PC-3 (cell line): Measurements from ENCODE around the gene TTI1. TPM values are rescaled to one million over a fixed set of nuclear protein-coding genes. Genes with fewer than 3 reads are reported as not detected.

Experiments
- ATAC-seq: fragments of 200-7000 bp; cut with Tn5 transposase; 2 replicates; pipeline ENCODE4 v1.9.1; 2020; ENCODE audit warnings: mild to moderate bottlenecking, moderate library complexity
- BruUV-seq: library from RNA; stranded (reverse); fragments of 400-500 nt; replicated peaks from 2 replicates; lab custom pipeline; 2021; lab: Mats Ljungman, UMichigan
- CTCF ChIA-PET: fragments of 300-600 bp; sonication (Branson Sonifier 250); formaldehyde crosslinking; loops from one replicate; lab custom pipeline; 2022; ENCODE audit warnings: antibody characterized with exemption; lab: Charles Lee
- POLR2A ChIA-PET: fragments of 300-600 bp; sonication (Branson Sonifier 250); formaldehyde crosslinking; loops from one replicate; lab custom pipeline; 2022; ENCODE audit warnings: antibody characterized with exemption; ENCODE audit not compliant: unreplicated experiment; lab: Charles Lee
- DNase-seq: peaks from one replicate; pipeline ENCODE4 v3.0.0-alpha.2; 2015
- H2AFZ ChIP-seq: fragments of 300-600 bp; sonication (generic); 2 replicates; pipeline ENCODE4 v1.6.0; 2016; ENCODE audit warnings: antibody characterized with exemption, low read length
- H3F3A ChIP-seq: fragments of 300-600 bp; sonication (generic); one replicate; pipeline ENCODE4 v1.6.0; 2017; ENCODE audit warnings: antibody characterized with exemption, low read length, control low read depth, mild to moderate bottlenecking; ENCODE audit not compliant: unreplicated experiment
- H3K27ac ChIP-seq: fragments of 300-600 bp; sonication (generic); 2 replicates; pipeline ENCODE4 v1.5.1; 2016; ENCODE audit warnings: mild to moderate bottlenecking, low read length
- H3K27me3 ChIP-seq: fragments of 300-600 bp; sonication (generic); 2 replicates; pipeline ENCODE4 v1.6.1; 2016; ENCODE audit warnings: low read length, mixed read lengths
- H3K36me3 ChIP-seq: fragments of 300-600 bp; sonication (generic); 2 replicates; pipeline ENCODE4 v1.6.1; 2016; ENCODE audit warnings: low read depth, mixed run types, low read length, mixed read lengths
- H3K4me1 ChIP-seq: fragments of 300-600 bp; sonication (generic); 2 replicates; pipeline ENCODE4 v1.5.1; 2016; ENCODE audit warnings: low read length; ENCODE audit not compliant: insufficient read depth
- H3K4me2 ChIP-seq: fragments of 300-600 bp; sonication (generic); 2 replicates; pipeline ENCODE4 v1.6.0; 2016; ENCODE audit warnings: low read length
- H3K4me3 ChIP-seq: fragments of 300-600 bp; sonication (generic); 2 replicates; pipeline ENCODE4 v1.5.1; 2016; ENCODE audit warnings: mild to moderate bottlenecking, low read length, mixed read lengths
- H3K79me2 ChIP-seq: fragments of 300-600 bp; sonication (generic); 2 replicates; pipeline ENCODE4 v1.6.1; 2017; ENCODE audit warnings: low read length, mixed read lengths
- H3K9ac ChIP-seq: fragments of 300-600 bp; sonication (generic); 2 replicates; pipeline ENCODE4 v1.6.0; 2016; ENCODE audit warnings: mild to moderate bottlenecking, low read length
- H3K9me2 ChIP-seq: fragments of 300-600 bp; sonication (generic); replicated peaks from 2 replicates; pipeline ENCODE4 v1.6.1; 2016; ENCODE audit warnings: mixed run types, low read length, mixed read lengths
- H3K9me3 ChIP-seq: fragments of 300-600 bp; sonication (generic); 2 replicates; pipeline ENCODE4 v1.6.1; 2016; ENCODE audit warnings: low read length, mixed read lengths
- H4K20me1 ChIP-seq: fragments of 300-600 bp; sonication (generic); 2 replicates; pipeline ENCODE4 v1.6.1; 2016; ENCODE audit warnings: low read length, mixed read lengths
- CTCF ChIP-seq: fragments of 300-600 bp; sonication (generic); conservative IDR thresholded peaks from 2 replicates; pipeline ENCODE4 v1.5.1; 2017; ENCODE audit warnings: antibody characterized with exemption, low read depth, mild to moderate bottlenecking, low read length
- EZH2 ChIP-seq: fragments of 300-600 bp; sonication (generic); IDR thresholded peaks from one replicate; pipeline ENCODE4 v1.6.1; 2017; ENCODE audit warnings: antibody characterized with exemption, mild to moderate bottlenecking, low read length; ENCODE audit not compliant: unreplicated experiment
- EZH2phosphoT487 ChIP-seq: fragments of 300-600 bp; sonication (generic); IDR thresholded peaks from 2 replicates; pipeline ENCODE4 v1.6.1; 2018; ENCODE audit warnings: mild to moderate bottlenecking, antibody characterized with exemption, low read length, borderline replicate concordance
- intact Hi-C: fragments of 100-400 bp; cut with micrococcal nuclease; formaldehyde crosslinking; loops from 2 replicates; pipeline ENCODE4 v1.9.0; 2023
- total RNA-seq: library from RNA; depleted of rRNA; stranded (reverse); fragments of >200 nt; gene quantifications from 2 replicates; pipeline ENCODE4 v1.2.3, GENCODE V29; 2014

TTI1 gene
- total RNA-seq, 1 experiment from 2014 or later, result 23.2 TPM

- H3K36me3 ChIP-seq, result peaks cover 46% of the 10 kb centered on the region
- H4K20me1 ChIP-seq, result 0 out of 2 replicates have a peak, but pooled peaks cover 7% of the 10 kb centered on the region
- ATAC-seq, result no peak
- intact Hi-C loops, result loop anchor here (5.0 to 10.0 kb wide), 3 partner anchors 63 to 490 kb away; no protein-coding TSS in a partner anchor
- no peaks in the 10 kb centered on the region for H3K9me3 ChIP-seq
- no peak overlapping the region for H2AFZ ChIP-seq
- H3K27ac ChIP-seq, result no peak overlapping the region
- CTCF ChIA-PET, result no interaction called here
- no peak for TF ChIP-seq EZH2phosphoT487
- no peaks in the 10 kb centered on the region for H3K9me2 ChIP-seq
- peaks cover 80% of the 10 kb centered on the region for H3K79me2 ChIP-seq
- no peak for DNase-seq
- H3K27me3 ChIP-seq, result no peaks in the 10 kb centered on the region
- no peak overlapping the region for H3K4me3 ChIP-seq
- H3K9ac ChIP-seq, result no peak overlapping the region
- H3K4me2 ChIP-seq, result no peak overlapping the region
- POLR2A ChIA-PET, result no interaction called here
- no TSS peak for BruUV-seq
- peaks cover 25% of the 10 kb centered on the region for H3K4me1 ChIP-seq
- peaks cover 9% of the 10 kb centered on the region for H3F3A ChIP-seq
Measured at GRCh38 chr20:38055294-38055693, 22.0 kb upstream of the TTI1 start.

- Histone ChIP-seq H3K9me2 (no peaks in the 10 kb centered on the region), H4K20me1 (0 out of 2 replicates have a peak, but pooled peaks cover 7% of the 10 kb centered on the region), H3K27ac (no peak overlapping the region), H3K4me2 (no peak overlapping the region), H2AFZ (no peak overlapping the region), H3K4me3 (no peak overlapping the region), H3K79me2 (peaks cover 84% of the 10 kb centered on the region), H3F3A (peaks cover 7% of the 10 kb centered on the region), H3K9ac (no peak overlapping the region), H3K27me3 (no peaks in the 10 kb centered on the region), H3K4me1 (peaks cover 25% of the 10 kb centered on the region), H3K9me3 (no peaks in the 10 kb centered on the region), H3K36me3 (peaks cover 42% of the 10 kb centered on the region)
- TF ChIP-seq EZH2phosphoT487 (no peak), EZH2 (no peak), CTCF (no peak)
- ATAC-seq (no peak), DNase-seq (no peak)
- POLR2A ChIA-PET, result no interaction called here
- no TSS peak for BruUV-seq
- intact Hi-C loops, result loop anchor here (5.0 to 10.0 kb wide), 3 partner anchors 62 to 490 kb away; no protein-coding TSS in a partner anchor
- CTCF ChIA-PET, result no interaction called here
Measured at GRCh38 chr20:38054647-38055046, 21.4 kb upstream of the TTI1 start.

GRCh38 chr20:38052870-38053269 lies 19.6 kb upstream of the TTI1 start:
- ATAC-seq (no peak), DNase-seq (no peak)
- Histone ChIP-seq H4K20me1 (0 out of 2 replicates have a peak, but pooled peaks cover 11% of the 10 kb centered on the region), H3K36me3 (peaks cover 37% of the 10 kb centered on the region), H3K9me2 (no peaks in the 10 kb centered on the region), H3K4me2 (no peak overlapping the region), H3K9me3 (no peaks in the 10 kb centered on the region), H3K4me3 (no peak overlapping the region), H3K27me3 (no peaks in the 10 kb centered on the region), H3F3A (peaks cover 6% of the 10 kb centered on the region), H3K9ac (no peak overlapping the region), H2AFZ (no peak overlapping the region), H3K27ac (no peak overlapping the region), H3K4me1 (peaks cover 21% of the 10 kb centered on the region), H3K79me2 (peaks cover 87% of the 10 kb centered on the region)
- intact Hi-C loops, result loop anchor here (10.0 kb wide), 1 partner anchor 488 kb away; no protein-coding TSS in a partner anchor
- ChIA-PET CTCF (no interaction called here), POLR2A (no interaction called here)
- no TSS peak for BruUV-seq
- no peak for TF ChIP-seq EZH2phosphoT487
- no peak for TF ChIP-seq EZH2
- no peak for TF ChIP-seq CTCF
